ENCODE data around the gene CD82. TPM values are rescaled to one million over a fixed set of nuclear protein-coding genes. Genes with fewer than 3 reads are reported as not detected.

The CD82 gene
- polyA plus RNA-seq, 1 of the 3 experiments (the other 2 are of a cell fraction): 39.2 TPM

DNA sequence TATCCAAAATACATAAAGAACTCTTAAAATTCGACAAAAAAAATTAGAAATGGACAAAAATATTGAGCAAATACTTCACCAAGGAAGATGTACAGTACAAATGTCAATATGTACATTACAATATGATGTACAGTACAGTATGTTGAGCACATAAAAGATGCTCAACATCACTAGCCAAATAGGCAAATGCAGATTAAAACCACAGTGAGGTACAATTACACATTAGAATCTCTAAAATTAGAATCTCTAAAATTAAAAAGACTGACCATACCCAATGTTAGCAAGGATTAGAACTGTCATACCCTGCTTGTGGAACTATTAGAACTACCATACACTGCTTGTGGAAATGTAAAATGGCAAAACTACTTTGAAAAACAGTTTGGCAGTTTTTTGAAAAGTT is 82.6 kb downstream of the CD82 start:
- H3K79me2 ChIP-seq (ENCODE audit: insufficient read depth): no peaks in the 10 kb centered on the region
- CTCF ChIA-PET: no interaction called here

DNA sequence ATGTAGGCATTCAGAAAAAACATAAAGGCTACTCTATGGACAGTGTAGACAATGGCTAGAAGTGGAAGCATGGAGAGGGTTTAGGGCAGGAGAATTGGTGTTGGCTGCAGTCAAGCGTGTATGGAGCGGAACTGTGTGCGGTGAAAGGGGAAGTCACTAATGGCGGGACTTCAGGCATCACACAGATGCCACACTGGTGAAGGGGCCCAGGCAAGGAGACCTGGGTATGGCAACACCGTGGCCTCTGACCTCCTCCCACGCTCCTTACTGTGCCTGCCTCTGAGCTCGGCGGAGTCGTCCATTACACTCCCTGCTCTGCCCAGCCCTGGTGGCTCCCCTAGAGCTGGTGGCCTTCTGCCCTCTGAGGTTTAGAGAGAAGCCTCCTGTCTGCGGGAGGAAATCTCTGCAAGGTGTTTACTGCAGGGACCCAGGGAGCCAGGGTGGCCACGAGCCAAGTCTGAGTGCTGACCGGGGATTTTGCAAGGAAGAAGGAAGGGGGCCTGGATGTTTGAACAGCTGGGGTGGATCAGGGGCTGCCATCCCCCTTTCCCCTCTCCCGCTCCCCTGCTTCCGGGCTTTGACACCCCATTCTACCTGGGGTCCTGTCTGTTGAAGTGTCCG is 86.2 kb downstream of the CD82 start:
- Histone ChIP-seq H3K27me3 (ENCODE audit: insufficient read depth) (peaks cover 39% of the 10 kb centered on the region), H3K9me2 (no peaks in the 10 kb centered on the region), H3K4me1 (ENCODE audit: control insufficient read depth in 1 of 2, insufficient read depth in 2 of 2, low read depth in 1 of 2, low read length in 1 of 2) (no peaks in the 10 kb centered on the region; a peak in 1 of 4 replicates), H3K4me2 (no peak overlapping the region), H3K79me2 (ENCODE audit: insufficient read depth) (no peaks in the 10 kb centered on the region), H4K20me1 (ENCODE audit: insufficient read depth) (no peaks in the 10 kb centered on the region), H3K36me3 (replicated peaks in 1 of 2; ENCODE audit: control insufficient read depth in 1 of 2, insufficient read depth in 2 of 2, low read length in 1 of 2) (no peaks in the 10 kb centered on the region), H3K9me3 (no peaks in the 10 kb centered on the region), H3K27ac (ENCODE audit: low read depth in 2 of 2, low read length in 1 of 2) (no peak overlapping the region), H2AFZ (ENCODE audit: low read depth) (no peak overlapping the region), H3K9ac (no peak overlapping the region), H3F3A (replicated peaks; ENCODE audit: insufficient read depth) (no peaks in the 10 kb centered on the region), H3K4me3 (ENCODE audit: low read depth in 2 of 2, low read length in 1 of 2) (no peak overlapping the region)
- CTCF ChIA-PET: interaction anchor here (0.7 kb wide), 2 partner anchors 8 to 48 kb away, joined by 3 read pairs; no protein-coding TSS in a partner anchor
- POLR2A ChIA-PET: no interaction called here
- DNase-seq: no peak
- WGBS (ENCODE audit: low lambda C conversion rate): 64% methylated on average over 13 of the region's 15 CpGs
- TF ChIP-seq, protein P1, sequence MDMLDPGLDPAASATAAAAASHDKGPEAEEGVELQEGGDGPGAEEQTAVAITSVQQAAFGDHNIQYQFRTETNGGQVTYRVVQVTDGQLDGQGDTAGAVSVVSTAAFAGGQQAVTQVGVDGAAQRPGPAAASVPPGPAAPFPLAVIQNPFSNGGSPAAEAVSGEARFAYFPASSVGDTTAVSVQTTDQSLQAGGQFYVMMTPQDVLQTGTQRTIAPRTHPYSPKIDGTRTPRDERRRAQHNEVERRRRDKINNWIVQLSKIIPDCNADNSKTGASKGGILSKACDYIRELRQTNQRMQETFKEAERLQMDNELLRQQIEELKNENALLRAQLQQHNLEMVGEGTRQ (IDR thresholded peaks at IDR 0.05; ENCODE audit: borderline replicate concordance, low read depth, low read length): no peak
- TF ChIP-seq FOSL2 (IDR thresholded peaks at IDR 0.05; ENCODE audit: borderline replicate concordance, low read depth): no peak
- TF ChIP-seq RXRA (IDR thresholded peaks at IDR 0.05; ENCODE audit: borderline replicate concordance, low read depth): no peak
- TF ChIP-seq TAF1 (IDR thresholded peaks at IDR 0.05; ENCODE audit: borderline replicate concordance, low read depth, low read length): no peak
- TF ChIP-seq GATA2 (CRISPR knock-in tag; IDR thresholded peaks at IDR 0.05): no peak
- TF ChIP-seq, protein P2, sequence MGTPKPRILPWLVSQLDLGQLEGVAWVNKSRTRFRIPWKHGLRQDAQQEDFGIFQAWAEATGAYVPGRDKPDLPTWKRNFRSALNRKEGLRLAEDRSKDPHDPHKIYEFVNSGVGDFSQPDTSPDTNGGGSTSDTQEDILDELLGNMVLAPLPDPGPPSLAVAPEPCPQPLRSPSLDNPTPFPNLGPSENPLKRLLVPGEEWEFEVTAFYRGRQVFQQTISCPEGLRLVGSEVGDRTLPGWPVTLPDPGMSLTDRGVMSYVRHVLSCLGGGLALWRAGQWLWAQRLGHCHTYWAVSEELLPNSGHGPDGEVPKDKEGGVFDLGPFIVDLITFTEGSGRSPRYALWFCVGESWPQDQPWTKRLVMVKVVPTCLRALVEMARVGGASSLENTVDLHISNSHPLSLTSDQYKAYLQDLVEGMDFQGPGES (IDR thresholded peaks at IDR 0.05; ENCODE audit: low read depth, low read length): no peak
- no peak for TF ChIP-seq YY1 (IDR thresholded peaks at IDR 0.05; ENCODE audit: low read depth)
- TF ChIP-seq RCOR1 (IDR thresholded peaks at IDR 0.05; ENCODE audit: low read length): no peak
- no peak for TF ChIP-seq TCF12 (IDR thresholded peaks at IDR 0.05)

More for the DNA sequence above, 82.6 kb downstream of the CD82 start:
- Histone ChIP-seq H3K27ac (ENCODE audit: low read depth in 2 of 2, low read length in 1 of 2) (no peak overlapping the region), H3K4me1 (ENCODE audit: control insufficient read depth in 1 of 2, insufficient read depth in 2 of 2, low read depth in 1 of 2, low read length in 1 of 2) (no peaks in the 10 kb centered on the region; a peak in 1 of 4 replicates), H2AFZ (ENCODE audit: low read depth) (no peak overlapping the region), H3K4me2 (no peak overlapping the region), H3K9me2 (no peaks in the 10 kb centered on the region), H3K9me3 (peaks cover 12% of the 10 kb centered on the region; the same call in 1 of the 2 replicates), H3F3A (replicated peaks; ENCODE audit: insufficient read depth) (no peaks in the 10 kb centered on the region), H3K36me3 (replicated peaks in 1 of 2; ENCODE audit: control insufficient read depth in 1 of 2, insufficient read depth in 2 of 2, low read length in 1 of 2) (no peaks in the 10 kb centered on the region), H3K27me3 (ENCODE audit: insufficient read depth) (peaks cover 34% of the 10 kb centered on the region), H3K9ac (no peak overlapping the region), H4K20me1 (ENCODE audit: insufficient read depth) (no peaks in the 10 kb centered on the region), H3K4me3 (ENCODE audit: low read depth in 2 of 2, low read length in 1 of 2) (no peak overlapping the region)
- TF ChIP-seq GATA2 (CRISPR knock-in tag; IDR thresholded peaks at IDR 0.05): no peak
- no peak for TF ChIP-seq JUND (IDR thresholded peaks at IDR 0.05)
- no peak for TF ChIP-seq MXI1 (IDR thresholded peaks at IDR 0.05; ENCODE audit: low read depth, low read length)
- TF ChIP-seq, protein P3, sequence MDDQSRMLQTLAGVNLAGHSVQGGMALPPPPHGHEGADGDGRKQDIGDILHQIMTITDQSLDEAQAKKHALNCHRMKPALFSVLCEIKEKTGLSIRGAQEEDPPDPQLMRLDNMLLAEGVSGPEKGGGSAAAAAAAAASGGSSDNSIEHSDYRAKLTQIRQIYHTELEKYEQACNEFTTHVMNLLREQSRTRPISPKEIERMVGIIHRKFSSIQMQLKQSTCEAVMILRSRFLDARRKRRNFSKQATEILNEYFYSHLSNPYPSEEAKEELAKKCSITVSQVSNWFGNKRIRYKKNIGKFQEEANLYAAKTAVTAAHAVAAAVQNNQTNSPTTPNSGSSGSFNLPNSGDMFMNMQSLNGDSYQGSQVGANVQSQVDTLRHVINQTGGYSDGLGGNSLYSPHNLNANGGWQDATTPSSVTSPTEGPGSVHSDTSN (IDR thresholded peaks at IDR 0.05): no peak
- TF ChIP-seq SMC3 (IDR thresholded peaks at IDR 0.05; ENCODE audit: low read depth, low read length): no peak
- no peak for TF ChIP-seq RCOR1 (IDR thresholded peaks at IDR 0.05; ENCODE audit: low read length)
- no peak for TF ChIP-seq NRF1 (IDR thresholded peaks at IDR 0.05; ENCODE audit: low read depth, low read length)
- TF ChIP-seq, protein P4, sequence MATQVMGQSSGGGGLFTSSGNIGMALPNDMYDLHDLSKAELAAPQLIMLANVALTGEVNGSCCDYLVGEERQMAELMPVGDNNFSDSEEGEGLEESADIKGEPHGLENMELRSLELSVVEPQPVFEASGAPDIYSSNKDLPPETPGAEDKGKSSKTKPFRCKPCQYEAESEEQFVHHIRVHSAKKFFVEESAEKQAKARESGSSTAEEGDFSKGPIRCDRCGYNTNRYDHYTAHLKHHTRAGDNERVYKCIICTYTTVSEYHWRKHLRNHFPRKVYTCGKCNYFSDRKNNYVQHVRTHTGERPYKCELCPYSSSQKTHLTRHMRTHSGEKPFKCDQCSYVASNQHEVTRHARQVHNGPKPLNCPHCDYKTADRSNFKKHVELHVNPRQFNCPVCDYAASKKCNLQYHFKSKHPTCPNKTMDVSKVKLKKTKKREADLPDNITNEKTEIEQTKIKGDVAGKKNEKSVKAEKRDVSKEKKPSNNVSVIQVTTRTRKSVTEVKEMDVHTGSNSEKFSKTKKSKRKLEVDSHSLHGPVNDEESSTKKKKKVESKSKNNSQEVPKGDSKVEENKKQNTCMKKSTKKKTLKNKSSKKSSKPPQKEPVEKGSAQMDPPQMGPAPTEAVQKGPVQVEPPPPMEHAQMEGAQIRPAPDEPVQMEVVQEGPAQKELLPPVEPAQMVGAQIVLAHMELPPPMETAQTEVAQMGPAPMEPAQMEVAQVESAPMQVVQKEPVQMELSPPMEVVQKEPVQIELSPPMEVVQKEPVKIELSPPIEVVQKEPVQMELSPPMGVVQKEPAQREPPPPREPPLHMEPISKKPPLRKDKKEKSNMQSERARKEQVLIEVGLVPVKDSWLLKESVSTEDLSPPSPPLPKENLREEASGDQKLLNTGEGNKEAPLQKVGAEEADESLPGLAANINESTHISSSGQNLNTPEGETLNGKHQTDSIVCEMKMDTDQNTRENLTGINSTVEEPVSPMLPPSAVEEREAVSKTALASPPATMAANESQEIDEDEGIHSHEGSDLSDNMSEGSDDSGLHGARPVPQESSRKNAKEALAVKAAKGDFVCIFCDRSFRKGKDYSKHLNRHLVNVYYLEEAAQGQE (IDR thresholded peaks at IDR 0.05; ENCODE audit: low read depth, low read length): no peak
- TF ChIP-seq, protein P5, sequence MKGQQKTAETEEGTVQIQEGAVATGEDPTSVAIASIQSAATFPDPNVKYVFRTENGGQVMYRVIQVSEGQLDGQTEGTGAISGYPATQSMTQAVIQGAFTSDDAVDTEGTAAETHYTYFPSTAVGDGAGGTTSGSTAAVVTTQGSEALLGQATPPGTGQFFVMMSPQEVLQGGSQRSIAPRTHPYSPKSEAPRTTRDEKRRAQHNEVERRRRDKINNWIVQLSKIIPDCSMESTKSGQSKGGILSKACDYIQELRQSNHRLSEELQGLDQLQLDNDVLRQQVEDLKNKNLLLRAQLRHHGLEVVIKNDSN (IDR thresholded peaks at IDR 0.05; ENCODE audit: borderline replicate concordance, low read depth): no peak
- TF ChIP-seq, protein P6, sequence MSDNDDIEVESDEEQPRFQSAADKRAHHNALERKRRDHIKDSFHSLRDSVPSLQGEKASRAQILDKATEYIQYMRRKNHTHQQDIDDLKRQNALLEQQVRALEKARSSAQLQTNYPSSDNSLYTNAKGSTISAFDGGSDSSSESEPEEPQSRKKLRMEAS (IDR thresholded peaks at IDR 0.05; ENCODE audit: low read depth): no peak
- DNase-seq: no peak
- 9% methylated on average over 1 of the region's 1 CpG for WGBS (ENCODE audit: low lambda C conversion rate)
- POLR2A ChIA-PET: no interaction called here
